NOMO-1 treated with dmso at 0.1 percent for 144 hours (cell line): ENCODE results near the gene KPNA4.
"Not testable (repeated sequence)": the region's sequence is repeated elsewhere in the genome, so short reads cannot be mapped to it uniquely, and the experiment has no call there.

Source experiments
- DNase-seq: peaks from one replicate; lab custom pipeline; 2025; ENCODE audit not compliant: unreplicated experiment; lab: John Stamatoyannopoulos, UW

KPNA4 gene

GRCh38 chr3:160573955-160574525, 8.7 kb upstream of the KPNA4 start:
- DNase-seq = not testable (repeated sequence)

- no peak for DNase-seq
Observed at GRCh38 chr3:160569894-160570652, 4.7 kb upstream of the KPNA4 start.

- DNase-seq = no peak
Observed at GRCh38 chr3:160568989-160569388, 3.6 kb upstream of the KPNA4 start.

GRCh38 chr3:160567774-160568173, 2.4 kb upstream of the KPNA4 start:
- no peak for DNase-seq

GRCh38 chr3:160566499-160566898, 1.1 kb upstream of the KPNA4 start:
- DNase-seq = no peak

- DNase-seq = peak; percentile 39
Observed at GRCh38 chr3:160564949-160565441, 376 bp downstream of the KPNA4 start.

- DNase-seq = no peak
Observed at GRCh38 chr3:160564258-160564911, 986 bp downstream of the KPNA4 start.

- no peak for DNase-seq
Observed at GRCh38 chr3:160562952-160563351, 2.4 kb downstream of the KPNA4 start.

GRCh38 chr3:160557571-160557970, 7.8 kb downstream of the KPNA4 start:
- DNase-seq = no peak

GRCh38 chr3:160556141-160556540, 9.2 kb downstream of the KPNA4 start:
- DNase-seq = no peak

GRCh38 chr3:160554980-160555379, 10.4 kb downstream of the KPNA4 start:
- no peak for DNase-seq

- DNase-seq = no peak
Observed at GRCh38 chr3:160553827-160554226, 11.5 kb downstream of the KPNA4 start.

GRCh38 chr3:160546727-160547126, 18.6 kb downstream of the KPNA4 start:
- no peak for DNase-seq

- DNase-seq = no peak
Observed at GRCh38 chr3:160545504-160545871, 19.9 kb downstream of the KPNA4 start.

GRCh38 chr3:160544844-160545503, 20.4 kb downstream of the KPNA4 start:
- no peak for DNase-seq

- no peak for DNase-seq
Observed at GRCh38 chr3:160540551-160540950, 24.8 kb downstream of the KPNA4 start.

- no peak for DNase-seq
Observed at GRCh38 chr3:160538895-160539294, 26.5 kb downstream of the KPNA4 start.

GRCh38 chr3:160537729-160538128, 27.6 kb downstream of the KPNA4 start:
- DNase-seq = no peak

- DNase-seq = no peak
Observed at GRCh38 chr3:160532371-160532770, 33.0 kb downstream of the KPNA4 start.

- no peak for DNase-seq
Observed at GRCh38 chr3:160531311-160531710, 34.1 kb downstream of the KPNA4 start.

GRCh38 chr3:160516391-160516790, 49.0 kb downstream of the KPNA4 start:
- DNase-seq = not testable (repeated sequence)

- DNase-seq = no peak
Observed at GRCh38 chr3:160501325-160501724, 64.0 kb downstream of the KPNA4 start.
